Hepatocyte (in vitro differentiated cells): ENCODE measurements around the gene SLC34A3.

ENCODE experiments used
- CTCF ChIP-seq: fragments of 200-600 bp; sonication (generic); IDR thresholded peaks from 2 replicates; pipeline ENCODE4 v1.5.1; 2016; ENCODE audit warnings: antibody characterized with exemption, mild to moderate bottlenecking; ENCODE audit not compliant: poor library complexity
- EZH2phosphoT487 ChIP-seq: fragments of 200-600 bp; sonication (generic); IDR thresholded peaks from one replicate; pipeline ENCODE4 v1.6.1; 2018; ENCODE audit warnings: antibody characterized with exemption, mild to moderate bottlenecking, low read depth, moderate library complexity; ENCODE audit not compliant: unreplicated experiment, severe bottlenecking

DNA sequence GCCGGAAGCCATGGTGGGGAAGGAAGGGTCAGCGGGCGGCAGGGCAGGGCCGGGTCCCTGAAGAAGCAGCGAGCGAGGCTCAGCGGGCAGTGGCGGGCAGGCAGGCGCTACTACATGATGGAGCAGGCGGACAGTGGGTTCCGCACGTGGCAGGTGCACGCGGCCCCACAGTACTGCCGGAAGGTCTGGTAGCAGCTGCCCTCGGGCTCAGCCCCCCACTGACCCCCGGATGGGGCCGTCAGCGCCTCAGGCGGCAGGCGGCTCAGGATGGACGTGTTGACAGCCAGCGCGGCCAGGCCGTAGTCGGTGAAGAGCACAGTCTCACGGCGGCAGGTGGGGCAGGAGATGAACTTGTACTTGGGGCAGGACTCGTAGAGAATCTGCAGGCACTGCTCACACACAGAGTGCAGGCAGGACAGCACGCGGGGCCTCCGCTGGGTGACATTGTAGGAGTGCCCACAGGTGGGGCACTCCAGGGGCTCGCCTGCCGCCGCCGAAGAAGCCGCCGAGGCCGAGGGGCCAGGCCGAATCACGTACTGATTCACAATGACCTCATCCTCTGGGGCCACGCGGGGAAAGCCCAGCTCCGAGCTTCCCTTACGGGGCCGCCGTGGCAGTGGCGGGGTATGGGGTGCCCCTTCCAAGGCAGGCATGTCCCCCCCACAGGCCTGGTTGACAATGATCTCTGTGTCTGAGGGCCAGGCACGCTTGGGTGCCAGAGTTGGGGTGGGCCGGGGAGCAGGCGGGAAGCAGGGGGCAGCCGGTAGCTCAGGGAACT lies 10.2 kb upstream of the SLC34A3 start:
- TF ChIP-seq CTCF (no peak), EZH2phosphoT487 (no peak)
